HepG2 (cell line): Measurements from ENCODE around the gene PSMD5. TPM values are rescaled to one million over a fixed set of nuclear protein-coding genes. Genes with fewer than 3 reads are reported as not detected.

ENCODE experiments used
- FOXA1 ChIP-seq, 2 experiments: fragments of 450-650 bp in 1 of 2; sonication (generic) in 1 of 2; formaldehyde crosslinking in 1 of 2; IDR thresholded peaks; 2 replicates each; pipeline versions ENCODE4 v1.4.0 to v1.6.1; 2016 to 2020; ENCODE audit warnings: missing genetic modification reagents in 1 of 2
- GPN1 ChIP-seq: sonication (generic); formaldehyde crosslinking; IDR thresholded peaks from 2 replicates; pipeline ENCODE4 v1.5.1; 2020; ENCODE audit warnings: missing genetic modification reagents, borderline replicate concordance
- HOMEZ ChIP-seq: IDR thresholded peaks from 2 replicates; pipeline ENCODE4 v1.6.1; 2016; ENCODE audit warnings: low read depth
- MYPOP ChIP-seq: sonication (generic); formaldehyde crosslinking; IDR thresholded peaks from 2 replicates; pipeline ENCODE4 v1.8.1; 2023; ENCODE audit warnings: mild to moderate bottlenecking, moderate library complexity, missing genetic modification reagents
- NFKB2 ChIP-seq: sonication (generic); formaldehyde crosslinking; IDR thresholded peaks from 2 replicates; pipeline ENCODE4 v1.4.0; 2020; ENCODE audit warnings: missing genetic modification reagents, borderline replicate concordance
- PHB2 ChIP-seq: fragments of 450-650 bp; IDR thresholded peaks from 2 replicates; pipeline ENCODE4 v1.6.1; 2018; ENCODE audit not compliant: partially characterized antibody
- TMF1 ChIP-seq: sonication (generic); formaldehyde crosslinking; IDR thresholded peaks from 2 replicates; pipeline ENCODE4 v1.8.1; 2022; ENCODE audit warnings: low read depth, missing genetic modification reagents
- ZNF547 ChIP-seq: sonication (generic); formaldehyde crosslinking; IDR thresholded peaks from 2 replicates; pipeline ENCODE4 v1.5.1; 2020; ENCODE audit warnings: mild to moderate bottlenecking, missing genetic modification reagents
- ZNF773 ChIP-seq: sonication (generic); formaldehyde crosslinking; IDR thresholded peaks from 2 replicates; pipeline ENCODE4 v1.4.0; 2020; ENCODE audit warnings: missing genetic modification reagents, borderline replicate concordance
- ZSCAN30 ChIP-seq: sonication (generic); formaldehyde crosslinking; IDR thresholded peaks from 2 replicates; pipeline ENCODE4 v1.5.0; 2020; ENCODE audit warnings: mild to moderate bottlenecking, missing genetic modification reagents
- polyA plus RNA-seq, 8 experiments: library from polyadenylated mRNA; depleted of rRNA in 3 of 8; stranded (reverse) in 7 of 8; unstranded in 1 of 8; fragments of >200 nt; fragmentation: Illumina TruSeq in 4 of 8; extraction: Trizol in 4 of 8; gene quantifications; 2 replicates each; pipeline versions ENCODE4 v1.2.1 to v1.2.3, GENCODE V29; 2011 to 2016; ENCODE audit warnings: low read depth in 4 of 8, missing spikeins in 1 of 8, mixed read lengths in 1 of 8; ENCODE audit not compliant: insufficient read depth in 1 of 8
- total RNA-seq, 5 experiments: library from RNA; depleted of rRNA; stranded (reverse); fragments of >200 nt; fragmentation: Illumina TruSeq; extraction: Trizol; gene quantifications; 2 replicates each; pipeline ENCODE4 v1.2.3, GENCODE V29; 2016; ENCODE audit warnings: low read depth in 1 of 5
- TF ChIP-seq, protein P1 (sequence below): sonication (generic); formaldehyde crosslinking; IDR thresholded peaks from 2 replicates; pipeline ENCODE4 v1.4.0; 2020; ENCODE audit warnings: missing genetic modification reagents, borderline replicate concordance
- TF ChIP-seq, protein P2 (sequence below): sonication (generic); formaldehyde crosslinking; IDR thresholded peaks from 2 replicates; pipeline ENCODE4 v1.4.0; 2020; ENCODE audit warnings: missing genetic modification reagents, mild to moderate bottlenecking, borderline replicate concordance
- TF ChIP-seq, protein P3 (sequence below): sonication (generic); formaldehyde crosslinking; IDR thresholded peaks from 2 replicates; pipeline ENCODE4 v1.5.1; 2020; ENCODE audit warnings: mild to moderate bottlenecking, moderate library complexity, missing genetic modification reagents
- TF ChIP-seq, protein P4 (sequence below): sonication (generic); formaldehyde crosslinking; IDR thresholded peaks from 2 replicates; pipeline ENCODE4 v1.5.1; 2020; ENCODE audit warnings: missing genetic modification reagents, mild to moderate bottlenecking, borderline replicate concordance

Gene PSMD5
- total and polyA plus RNA-seq, 2 of the 13 experiments (the other 11 are each of a cell fraction or from before 2014, with no cell fraction given): 12.7 to 18.1 TPM

- TF ChIP-seq GPN1 (CRISPR knock-in tag) (no peak), PHB2 (no peak), FOXA1 (IDR thresholded peaks at IDR 0.05) (no peak), FOXA1 (CRISPR knock-in tag; IDR thresholded peaks at IDR 0.05) (no peak), TMF1 (CRISPR knock-in tag) (peak; percentile 66; the same call in 1 of the 2 replicates), MYPOP (CRISPR knock-in tag) (peak; percentile 80; the same call in 1 of the 2 replicates), ZNF547 (CRISPR knock-in tag) (0 out of 2 replicates have a peak, but pooled peaks have one; percentile 14), ZSCAN30 (CRISPR knock-in tag) (no peak), HOMEZ (CRISPR knock-in tag) (no peak), NFKB2 (CRISPR knock-in tag) (peak; percentile 27; the same call in 1 of the 2 replicates), ZNF773 (CRISPR knock-in tag) (peak; percentile 55; the same call in 1 of the 2 replicates)
- TF ChIP-seq, protein P1, sequence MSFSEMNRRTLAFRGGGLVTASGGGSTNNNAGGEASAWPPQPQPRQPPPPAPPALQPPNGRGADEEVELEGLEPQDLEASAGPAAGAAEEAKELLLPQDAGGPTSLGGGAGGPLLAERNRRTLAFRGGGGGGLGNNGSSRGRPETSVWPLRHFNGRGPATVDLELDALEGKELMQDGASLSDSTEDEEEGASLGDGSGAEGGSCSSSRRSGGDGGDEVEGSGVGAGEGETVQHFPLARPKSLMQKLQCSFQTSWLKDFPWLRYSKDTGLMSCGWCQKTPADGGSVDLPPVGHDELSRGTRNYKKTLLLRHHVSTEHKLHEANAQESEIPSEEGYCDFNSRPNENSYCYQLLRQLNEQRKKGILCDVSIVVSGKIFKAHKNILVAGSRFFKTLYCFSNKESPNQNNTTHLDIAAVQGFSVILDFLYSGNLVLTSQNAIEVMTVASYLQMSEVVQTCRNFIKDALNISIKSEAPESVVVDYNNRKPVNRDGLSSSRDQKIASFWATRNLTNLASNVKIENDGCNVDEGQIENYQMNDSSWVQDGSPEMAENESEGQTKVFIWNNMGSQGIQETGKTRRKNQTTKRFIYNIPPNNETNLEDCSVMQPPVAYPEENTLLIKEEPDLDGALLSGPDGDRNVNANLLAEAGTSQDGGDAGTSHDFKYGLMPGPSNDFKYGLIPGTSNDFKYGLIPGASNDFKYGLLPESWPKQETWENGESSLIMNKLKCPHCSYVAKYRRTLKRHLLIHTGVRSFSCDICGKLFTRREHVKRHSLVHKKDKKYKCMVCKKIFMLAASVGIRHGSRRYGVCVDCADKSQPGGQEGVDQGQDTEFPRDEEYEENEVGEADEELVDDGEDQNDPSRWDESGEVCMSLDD: no peak
- TF ChIP-seq, protein P2, sequence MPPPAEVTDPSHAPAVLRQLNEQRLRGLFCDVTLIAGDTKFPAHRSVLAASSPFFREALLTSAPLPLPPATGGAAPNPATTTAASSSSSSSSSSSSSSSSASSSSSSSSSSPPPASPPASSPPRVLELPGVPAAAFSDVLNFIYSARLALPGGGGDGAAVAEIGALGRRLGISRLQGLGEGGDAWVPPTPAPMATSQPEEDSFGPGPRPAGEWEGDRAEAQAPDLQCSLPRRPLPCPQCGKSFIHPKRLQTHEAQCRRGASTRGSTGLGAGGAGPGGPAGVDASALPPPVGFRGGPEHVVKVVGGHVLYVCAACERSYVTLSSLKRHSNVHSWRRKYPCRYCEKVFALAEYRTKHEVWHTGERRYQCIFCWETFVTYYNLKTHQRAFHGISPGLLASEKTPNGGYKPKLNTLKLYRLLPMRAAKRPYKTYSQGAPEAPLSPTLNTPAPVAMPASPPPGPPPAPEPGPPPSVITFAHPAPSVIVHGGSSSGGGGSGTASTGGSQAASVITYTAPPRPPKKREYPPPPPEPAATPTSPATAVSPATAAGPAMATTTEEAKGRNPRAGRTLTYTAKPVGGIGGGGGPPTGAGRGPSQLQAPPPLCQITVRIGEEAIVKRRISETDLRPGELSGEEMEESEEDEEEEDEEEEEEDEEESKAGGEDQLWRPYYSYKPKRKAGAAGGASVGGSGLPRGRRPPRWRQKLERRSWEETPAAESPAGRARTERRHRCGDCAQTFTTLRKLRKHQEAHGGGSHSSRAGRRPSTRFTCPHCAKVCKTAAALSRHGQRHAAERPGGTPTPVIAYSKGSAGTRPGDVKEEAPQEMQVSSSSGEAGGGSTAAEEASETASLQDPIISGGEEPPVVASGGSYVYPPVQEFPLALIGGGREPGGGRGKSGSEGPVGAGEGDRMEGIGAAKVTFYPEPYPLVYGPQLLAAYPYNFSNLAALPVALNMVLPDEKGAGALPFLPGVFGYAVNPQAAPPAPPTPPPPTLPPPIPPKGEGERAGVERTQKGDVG (CRISPR knock-in tag): no peak
- TF ChIP-seq, protein P3, sequence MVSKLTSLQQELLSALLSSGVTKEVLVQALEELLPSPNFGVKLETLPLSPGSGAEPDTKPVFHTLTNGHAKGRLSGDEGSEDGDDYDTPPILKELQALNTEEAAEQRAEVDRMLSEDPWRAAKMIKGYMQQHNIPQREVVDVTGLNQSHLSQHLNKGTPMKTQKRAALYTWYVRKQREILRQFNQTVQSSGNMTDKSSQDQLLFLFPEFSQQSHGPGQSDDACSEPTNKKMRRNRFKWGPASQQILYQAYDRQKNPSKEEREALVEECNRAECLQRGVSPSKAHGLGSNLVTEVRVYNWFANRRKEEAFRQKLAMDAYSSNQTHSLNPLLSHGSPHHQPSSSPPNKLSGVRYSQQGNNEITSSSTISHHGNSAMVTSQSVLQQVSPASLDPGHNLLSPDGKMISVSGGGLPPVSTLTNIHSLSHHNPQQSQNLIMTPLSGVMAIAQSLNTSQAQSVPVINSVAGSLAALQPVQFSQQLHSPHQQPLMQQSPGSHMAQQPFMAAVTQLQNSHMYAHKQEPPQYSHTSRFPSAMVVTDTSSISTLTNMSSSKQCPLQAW (CRISPR knock-in tag): peak; percentile 6; the same call in 1 of the 2 replicates
- TF ChIP-seq, protein P4, sequence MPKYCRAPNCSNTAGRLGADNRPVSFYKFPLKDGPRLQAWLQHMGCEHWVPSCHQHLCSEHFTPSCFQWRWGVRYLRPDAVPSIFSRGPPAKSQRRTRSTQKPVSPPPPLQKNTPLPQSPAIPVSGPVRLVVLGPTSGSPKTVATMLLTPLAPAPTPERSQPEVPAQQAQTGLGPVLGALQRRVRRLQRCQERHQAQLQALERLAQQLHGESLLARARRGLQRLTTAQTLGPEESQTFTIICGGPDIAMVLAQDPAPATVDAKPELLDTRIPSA: no peak
These were observed 33.5 kb upstream of the PSMD5 start (continued) for GRCh38 chr9:120875954-120876841.
